Measurements from ENCODE around the gene EHMT1.
"Not testable (repeated sequence)": the region's sequence is repeated elsewhere in the genome, so short reads cannot be mapped to it uniquely, and the experiment has no call there.

The EHMT1 gene

GRCh38 chr9:137762414-137763061 lies 143.7 kb downstream of the EHMT1 start:
- no peak for DNase-seq

- DNase-seq: no peak
These were observed 144.6 kb downstream of the EHMT1 start for GRCh38 chr9:137763271-137763955.

GRCh38 chr9:137764171-137764671 lies 145.4 kb downstream of the EHMT1 start:
- DNase-seq: peak; percentile 56

GRCh38 chr9:137764981-137765380 lies 146.2 kb downstream of the EHMT1 start:
- DNase-seq: no peak

GRCh38 chr9:137765536-137765935 lies 146.7 kb downstream of the EHMT1 start:
- no peak for DNase-seq

GRCh38 chr9:137771580-137771979 lies 152.8 kb downstream of the EHMT1 start:
- DNase-seq: no peak

GRCh38 chr9:137772281-137772873 lies 153.6 kb downstream of the EHMT1 start:
- DNase-seq: no peak

- no peak for DNase-seq
These were observed 156.1 kb downstream of the EHMT1 start for GRCh38 chr9:137774775-137775386.

GRCh38 chr9:137776306-137776995 lies 157.6 kb downstream of the EHMT1 start:
- no peak for DNase-seq

GRCh38 chr9:137777761-137778160 lies 159.0 kb downstream of the EHMT1 start:
- no peak for DNase-seq

GRCh38 chr9:137778336-137778735 lies 159.5 kb downstream of the EHMT1 start:
- DNase-seq: no peak

- no peak for DNase-seq
These were observed 160.1 kb downstream of the EHMT1 start for GRCh38 chr9:137778914-137779313.

GRCh38 chr9:137780031-137780430 lies 161.2 kb downstream of the EHMT1 start:
- DNase-seq: not testable (repeated sequence)

GRCh38 chr9:137781906-137782585 lies 163.2 kb downstream of the EHMT1 start:
- no peak for DNase-seq

- DNase-seq: no peak
These were observed 164.7 kb downstream of the EHMT1 start for GRCh38 chr9:137783521-137783920.

GRCh38 chr9:137784046-137784445 lies 165.2 kb downstream of the EHMT1 start:
- DNase-seq: no peak

GRCh38 chr9:137784641-137785513 lies 166.1 kb downstream of the EHMT1 start:
- peak; percentile 9 for DNase-seq

GRCh38 chr9:137785704-137786161 lies 166.9 kb downstream of the EHMT1 start:
- no peak for DNase-seq

- peak; percentile 75 for DNase-seq
These were observed 167.7 kb downstream of the EHMT1 start for GRCh38 chr9:137786511-137786920.

GRCh38 chr9:137787381-137787780 lies 168.6 kb downstream of the EHMT1 start:
- no peak for DNase-seq
